Vagina (tissue), 2 donors: ENCODE measurements around the gene ACACA.

Experiments used
- CTCF ChIP-seq, 3 experiments: fragments of 450-650 bp in 2 of 3; fragments of 200-600 bp in 1 of 3; sonication (generic) in 1 of 3; IDR thresholded peaks; one replicate each; pipeline ENCODE4 v1.5.1; 2017 to 2019; ENCODE audit warnings: antibody characterized with exemption in 3 of 3, mild to moderate bottlenecking in 2 of 3, moderate library complexity in 2 of 3
- POLR2AphosphoS5 ChIP-seq, 2 donors: sonication (generic); formaldehyde crosslinking; IDR thresholded peaks; one replicate each; pipeline ENCODE4 v1.9.0; 2017; ENCODE audit warnings: antibody characterized with exemption in 2 of 2, mild to moderate bottlenecking in 2 of 2, low read depth in 1 of 2; ENCODE audit not compliant: insufficient read depth in 1 of 2

DNA sequence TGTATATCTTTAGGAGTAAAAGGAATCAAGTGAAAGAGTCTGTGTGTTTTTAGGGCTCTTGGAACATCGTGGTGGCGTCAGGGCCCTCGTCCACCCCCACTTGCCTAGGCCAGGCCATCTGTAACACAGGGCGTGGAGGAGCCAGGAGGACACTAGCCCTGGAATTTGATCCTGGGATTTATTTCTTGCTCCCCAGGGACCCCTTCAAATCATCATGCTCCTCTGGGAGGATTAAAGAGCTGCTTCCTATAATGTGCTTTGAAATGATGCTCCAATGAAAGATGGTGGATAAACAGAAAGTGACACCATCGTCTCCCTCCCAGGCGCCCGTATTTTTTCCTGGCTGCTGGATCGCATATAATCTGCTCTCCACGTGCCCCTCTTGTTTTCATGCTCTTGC is 344.6 kb downstream of the ACACA start:
- TF ChIP-seq CTCF (IDR thresholded peaks at IDR 0.05) (no peak), POLR2AphosphoS5 (IDR thresholded peaks at IDR 0.05; ENCODE audit: insufficient read depth in 1 of 2, low read depth in 1 of 2) (no peak)
